Heart left ventricle (tissue), 13 donors: ENCODE data around the gene STAT2.

Experiments used
- POLR2A ChIP-seq, 2 donors: fragments of 450-650 bp; IDR thresholded peaks; one replicate each; pipeline ENCODE4 v1.6.1; 2017; ENCODE audit warnings: antibody characterized with exemption in 2 of 2, mild to moderate bottlenecking in 2 of 2, moderate library complexity in 2 of 2
- TF ChIP-seq, protein P1 (sequence below), 12 donors: fragments of 200-600 bp; sonication (generic) in 4 of 12; IDR thresholded peaks; one replicate each; pipeline versions ENCODE4 v1.5.0 to v1.8.0; 2018 to 2022; ENCODE audit warnings: antibody characterized with exemption in 12 of 12, mild to moderate bottlenecking in 5 of 12
- donor health status: ischemic (EF 13 %, LVEDD 7.1; RV severe dilation, severe dysfunction).
- donor health status: DM: no; HTN: yes; CAD: no.
- donor health status: DM: no; HTN: no; CAD: no.
- donor health status: ischemic (EF 25% LVEDD 6.9; RV normal size, moderate dysfunction).
- donor health status: ischemic (EF 25% LVEDD 5.7; RV mildly dilated, moderate dysfunction).
- donor health status: ischemic (EF 35%, LVEDD 5.7; RV mildly dilated, moderate dysfunction).
- donor health status: nonischemic (EF 11% LVEDD 7.7; RV severe dilation, severe dysfunction).
- donor health status: DM: yes; HTN: yes; CAD: no.
- donor health status: PGD.
- donor health status: ischemic (EF 29% LVEDD 5.4; RV normal size, mild dysfunction).
- donor health status: nonischemic (EF 23%, LVEDD 6.1; RV moderate dilation, normal function).

DNA sequence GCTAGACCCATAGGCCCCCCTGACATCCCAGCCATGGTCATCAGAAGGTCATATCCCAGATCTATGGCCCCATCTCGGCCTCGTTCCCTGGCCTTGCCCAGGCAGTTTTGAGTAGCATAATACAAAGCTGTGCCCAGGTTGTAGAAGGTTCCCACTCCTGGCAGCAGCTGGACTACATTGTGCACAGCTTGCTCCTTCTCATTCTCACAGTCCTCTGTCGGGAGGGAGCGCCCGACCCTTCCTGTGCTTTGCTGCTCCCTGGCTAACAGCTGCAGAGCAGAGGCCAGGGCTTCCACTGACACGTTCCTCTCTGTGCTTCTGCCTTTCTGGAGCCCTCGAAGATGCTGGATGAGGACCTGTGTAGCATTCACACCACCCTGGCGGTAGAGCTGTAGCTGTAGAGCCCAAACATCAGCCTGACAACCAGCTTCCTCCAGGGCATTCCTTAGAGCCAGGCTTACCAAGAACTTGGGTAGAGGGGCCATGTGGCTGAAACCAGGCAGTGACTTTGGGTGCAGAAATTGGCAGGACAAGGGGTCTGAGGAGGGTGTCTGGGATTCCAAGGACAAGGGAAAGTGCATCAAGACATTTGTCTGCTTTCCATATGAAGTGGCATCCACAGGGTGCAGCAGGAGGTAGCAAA, 1.7 kb upstream of the STAT2 start:
- TF ChIP-seq, protein P1, sequence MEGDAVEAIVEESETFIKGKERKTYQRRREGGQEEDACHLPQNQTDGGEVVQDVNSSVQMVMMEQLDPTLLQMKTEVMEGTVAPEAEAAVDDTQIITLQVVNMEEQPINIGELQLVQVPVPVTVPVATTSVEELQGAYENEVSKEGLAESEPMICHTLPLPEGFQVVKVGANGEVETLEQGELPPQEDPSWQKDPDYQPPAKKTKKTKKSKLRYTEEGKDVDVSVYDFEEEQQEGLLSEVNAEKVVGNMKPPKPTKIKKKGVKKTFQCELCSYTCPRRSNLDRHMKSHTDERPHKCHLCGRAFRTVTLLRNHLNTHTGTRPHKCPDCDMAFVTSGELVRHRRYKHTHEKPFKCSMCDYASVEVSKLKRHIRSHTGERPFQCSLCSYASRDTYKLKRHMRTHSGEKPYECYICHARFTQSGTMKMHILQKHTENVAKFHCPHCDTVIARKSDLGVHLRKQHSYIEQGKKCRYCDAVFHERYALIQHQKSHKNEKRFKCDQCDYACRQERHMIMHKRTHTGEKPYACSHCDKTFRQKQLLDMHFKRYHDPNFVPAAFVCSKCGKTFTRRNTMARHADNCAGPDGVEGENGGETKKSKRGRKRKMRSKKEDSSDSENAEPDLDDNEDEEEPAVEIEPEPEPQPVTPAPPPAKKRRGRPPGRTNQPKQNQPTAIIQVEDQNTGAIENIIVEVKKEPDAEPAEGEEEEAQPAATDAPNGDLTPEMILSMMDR (IDR thresholded peaks at IDR 0.05), result no peak
- TF ChIP-seq POLR2A (IDR thresholded peaks at IDR 0.05), result no peak
